Choroid plexus epithelial cell (primary cell): ENCODE data around the gene CYCS.
A peak's percentile ranks its signal among the peaks of the same experiment; 100 is the strongest.

Source experiments
- DNase-seq: peaks from one replicate; pipeline ENCODE4 v3.0.0-alpha.2; 2010; ENCODE audit warnings: low read depth
- H3K4me3 ChIP-seq: 2 replicates; pipeline ENCODE4 v1.5.1; 2011; ENCODE audit warnings: low read depth, mild to moderate bottlenecking, control low read depth, low read length, moderate library complexity
- TF ChIP-seq, protein P1 (sequence below): conservative IDR thresholded peaks from 2 replicates; pipeline ENCODE4 v1.5.1; 2011; ENCODE audit warnings: low read depth, mild to moderate bottlenecking, control low read depth, inconsistent platforms, low read length, moderate library complexity

CYCS gene

DNA sequence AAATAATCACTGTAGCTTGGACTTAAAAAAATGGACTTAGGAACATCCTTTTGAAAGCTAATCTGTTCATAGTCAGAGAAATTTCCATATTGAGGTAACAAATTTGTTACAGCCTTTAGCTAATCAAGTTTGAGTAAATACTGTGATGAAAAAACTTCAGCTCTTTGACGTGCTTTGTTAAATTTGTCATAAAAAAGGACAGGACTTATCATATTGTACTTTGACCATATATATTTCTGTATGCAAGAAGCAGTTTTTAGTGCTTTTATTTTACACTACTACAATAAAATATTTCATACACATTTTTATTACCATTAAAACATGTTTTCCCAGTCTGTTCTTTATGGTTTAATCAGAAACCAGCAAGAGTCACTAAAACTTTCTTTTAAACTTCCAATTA is 14.5 kb upstream of the CYCS start:
- TF ChIP-seq, protein P1, sequence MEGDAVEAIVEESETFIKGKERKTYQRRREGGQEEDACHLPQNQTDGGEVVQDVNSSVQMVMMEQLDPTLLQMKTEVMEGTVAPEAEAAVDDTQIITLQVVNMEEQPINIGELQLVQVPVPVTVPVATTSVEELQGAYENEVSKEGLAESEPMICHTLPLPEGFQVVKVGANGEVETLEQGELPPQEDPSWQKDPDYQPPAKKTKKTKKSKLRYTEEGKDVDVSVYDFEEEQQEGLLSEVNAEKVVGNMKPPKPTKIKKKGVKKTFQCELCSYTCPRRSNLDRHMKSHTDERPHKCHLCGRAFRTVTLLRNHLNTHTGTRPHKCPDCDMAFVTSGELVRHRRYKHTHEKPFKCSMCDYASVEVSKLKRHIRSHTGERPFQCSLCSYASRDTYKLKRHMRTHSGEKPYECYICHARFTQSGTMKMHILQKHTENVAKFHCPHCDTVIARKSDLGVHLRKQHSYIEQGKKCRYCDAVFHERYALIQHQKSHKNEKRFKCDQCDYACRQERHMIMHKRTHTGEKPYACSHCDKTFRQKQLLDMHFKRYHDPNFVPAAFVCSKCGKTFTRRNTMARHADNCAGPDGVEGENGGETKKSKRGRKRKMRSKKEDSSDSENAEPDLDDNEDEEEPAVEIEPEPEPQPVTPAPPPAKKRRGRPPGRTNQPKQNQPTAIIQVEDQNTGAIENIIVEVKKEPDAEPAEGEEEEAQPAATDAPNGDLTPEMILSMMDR, result no peak
- no peak for DNase-seq
- H3K4me3 ChIP-seq, result no peak overlapping the region

DNA sequence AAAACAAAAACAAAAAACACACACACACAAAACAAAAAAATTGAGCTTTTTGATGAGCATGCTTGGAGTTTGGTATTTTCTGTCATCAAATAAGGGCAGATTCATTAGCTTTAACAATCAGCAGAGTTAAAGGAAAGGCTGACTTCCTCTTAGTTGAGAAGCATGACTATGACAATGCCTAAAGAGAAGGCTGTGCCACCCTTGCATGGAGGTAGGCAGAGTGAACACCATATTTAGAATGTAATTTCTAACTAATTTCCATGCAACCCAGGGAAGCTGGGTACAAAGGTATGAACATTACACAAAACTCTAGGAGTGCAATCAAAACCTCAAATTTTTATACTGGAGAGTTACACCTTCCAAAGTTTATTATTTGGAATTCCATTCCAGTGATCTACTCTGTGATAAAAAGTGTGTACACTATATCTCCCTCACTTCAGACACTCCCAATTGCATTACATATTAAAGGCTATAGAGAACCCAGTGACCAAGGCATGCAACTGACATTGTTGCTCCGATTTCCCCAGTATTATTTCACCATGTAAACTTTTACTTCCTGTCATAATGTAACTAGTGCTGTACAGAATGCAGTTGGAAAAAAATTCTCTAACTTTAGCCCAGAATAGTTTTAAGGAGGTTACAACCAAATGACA is 9.4 kb upstream of the CYCS start:
- TF ChIP-seq, protein P1, result no peak
- H3K4me3 ChIP-seq, result no peak overlapping the region
- no peak for DNase-seq

DNA sequence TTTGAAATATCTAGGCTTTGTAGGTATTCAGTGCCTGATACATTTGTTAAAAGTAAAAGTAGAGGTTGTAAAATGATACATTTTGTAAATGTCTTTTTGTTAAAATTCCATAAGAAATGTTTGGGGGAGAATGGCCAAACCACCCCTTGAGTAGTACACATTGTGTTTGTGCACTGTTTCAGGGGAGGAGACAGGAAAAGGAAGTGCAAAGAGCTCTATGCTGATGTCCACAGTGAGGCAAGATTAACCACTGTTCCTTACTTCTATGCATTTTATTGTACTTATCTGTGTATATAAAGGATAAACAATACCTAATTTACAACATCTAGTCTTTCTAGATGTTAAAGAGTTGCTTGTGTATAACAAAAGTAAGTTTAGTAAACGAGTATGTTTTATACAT is 7.4 kb upstream of the CYCS start:
- TF ChIP-seq, protein P1, result no peak
- H3K4me3 ChIP-seq, result no peak overlapping the region
- DNase-seq, result no peak

DNA sequence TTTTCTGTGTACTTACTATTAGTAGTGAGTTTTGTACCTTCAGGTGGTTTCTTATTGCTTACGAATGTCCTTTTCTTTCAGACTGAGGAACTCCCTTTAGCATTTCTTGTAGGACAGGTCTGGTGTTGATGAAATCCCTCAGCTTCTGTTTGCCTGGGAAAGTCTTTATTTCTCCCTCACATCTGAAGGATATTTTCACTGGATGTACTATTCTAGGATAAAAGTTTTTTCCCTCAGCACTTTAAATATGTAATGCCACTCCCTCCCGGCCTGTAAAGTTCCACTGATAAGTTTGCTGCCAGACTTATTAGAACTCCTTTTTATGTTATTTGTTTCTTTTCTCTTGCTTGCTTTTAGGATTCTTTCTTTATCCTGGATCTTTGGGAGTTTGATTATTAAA is 1.7 kb upstream of the CYCS start:
- no peak for DNase-seq
- TF ChIP-seq, protein P1, result no peak
- H3K4me3 ChIP-seq, result no peak overlapping the region

DNA sequence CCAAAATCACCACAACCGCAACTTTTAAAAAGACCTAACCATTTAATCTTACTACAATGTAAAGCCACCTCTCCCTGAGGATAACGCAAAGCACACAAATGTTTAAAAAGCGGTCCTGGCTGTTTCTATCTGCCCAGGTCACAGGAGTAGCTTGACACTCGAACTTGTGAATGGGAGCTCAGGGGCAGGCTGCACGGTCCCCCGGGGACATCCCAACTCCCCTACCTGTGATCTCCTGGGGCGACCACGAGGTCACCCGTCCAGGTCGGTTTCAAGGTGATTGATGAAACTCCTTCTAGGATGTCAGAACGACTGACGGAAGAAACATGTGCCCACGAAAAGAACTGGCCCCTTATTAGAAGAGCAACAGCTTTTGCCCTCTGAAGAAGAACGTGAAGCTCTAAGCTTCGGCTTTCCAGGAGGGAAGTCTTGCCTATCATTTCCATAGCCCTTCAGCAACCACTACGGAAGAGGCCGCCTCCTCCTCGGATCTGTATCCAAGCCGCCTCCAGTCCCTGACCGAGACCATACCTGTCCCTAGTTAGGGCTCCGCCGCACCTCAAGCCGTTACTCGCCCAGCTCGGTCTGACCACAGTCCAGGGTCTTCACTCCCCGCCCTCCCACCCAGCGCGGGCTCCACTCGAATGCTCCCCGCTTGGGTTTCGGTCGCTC is 459 bp downstream of the CYCS start:
- DNase-seq, result peak; percentile 47
- H3K4me3 ChIP-seq, result peak overlapping the region; percentile 83
- TF ChIP-seq, protein P1, result no peak

DNA sequence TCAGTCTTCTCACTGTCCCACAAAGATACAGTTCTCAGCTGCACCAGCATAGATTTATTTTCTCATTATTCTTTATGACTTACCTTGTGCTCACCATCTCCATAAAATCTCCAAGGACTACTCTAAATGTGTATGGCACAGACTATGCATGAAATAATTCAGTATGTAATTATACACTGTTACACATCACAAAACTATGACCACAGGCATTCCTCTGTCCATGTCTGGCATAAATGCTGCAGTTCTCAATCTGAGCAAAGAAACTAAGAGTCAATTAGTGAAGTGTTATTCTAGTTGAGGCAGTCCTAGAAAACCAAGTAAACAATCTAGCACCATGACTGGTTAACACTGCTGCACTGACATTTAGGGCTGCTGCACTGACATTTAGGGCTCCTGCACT is 2.7 kb downstream of the CYCS start:
- TF ChIP-seq, protein P1, result no peak
- DNase-seq, result peak; percentile 31
- no peak overlapping the region for H3K4me3 ChIP-seq

DNA sequence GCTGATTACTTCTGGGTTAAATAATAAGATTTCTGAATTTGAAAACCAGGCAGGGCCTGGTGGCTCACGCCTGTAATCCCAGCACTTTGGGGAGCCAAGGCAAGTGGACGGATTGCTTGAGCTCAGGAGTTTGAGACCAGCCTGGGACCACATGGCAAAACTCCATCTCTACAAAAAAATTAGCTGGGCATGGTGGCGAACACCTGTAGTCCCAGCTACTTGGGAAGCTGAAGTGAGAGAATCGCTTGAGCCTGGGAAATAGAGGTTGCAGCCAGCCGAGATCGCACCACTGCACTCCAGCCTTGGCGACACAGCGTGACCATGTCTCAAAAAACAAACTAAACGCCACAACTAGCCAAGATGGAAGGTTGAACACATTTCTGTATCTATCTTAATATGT is 3.5 kb downstream of the CYCS start:
- H3K4me3 ChIP-seq, result no peak overlapping the region
- DNase-seq, result no peak
- TF ChIP-seq, protein P1, result no peak
